ENCODE data around the gene SLC6A1.
A peak's percentile ranks its signal among the peaks of the same experiment; 100 is the strongest.

Gene SLC6A1

DNA sequence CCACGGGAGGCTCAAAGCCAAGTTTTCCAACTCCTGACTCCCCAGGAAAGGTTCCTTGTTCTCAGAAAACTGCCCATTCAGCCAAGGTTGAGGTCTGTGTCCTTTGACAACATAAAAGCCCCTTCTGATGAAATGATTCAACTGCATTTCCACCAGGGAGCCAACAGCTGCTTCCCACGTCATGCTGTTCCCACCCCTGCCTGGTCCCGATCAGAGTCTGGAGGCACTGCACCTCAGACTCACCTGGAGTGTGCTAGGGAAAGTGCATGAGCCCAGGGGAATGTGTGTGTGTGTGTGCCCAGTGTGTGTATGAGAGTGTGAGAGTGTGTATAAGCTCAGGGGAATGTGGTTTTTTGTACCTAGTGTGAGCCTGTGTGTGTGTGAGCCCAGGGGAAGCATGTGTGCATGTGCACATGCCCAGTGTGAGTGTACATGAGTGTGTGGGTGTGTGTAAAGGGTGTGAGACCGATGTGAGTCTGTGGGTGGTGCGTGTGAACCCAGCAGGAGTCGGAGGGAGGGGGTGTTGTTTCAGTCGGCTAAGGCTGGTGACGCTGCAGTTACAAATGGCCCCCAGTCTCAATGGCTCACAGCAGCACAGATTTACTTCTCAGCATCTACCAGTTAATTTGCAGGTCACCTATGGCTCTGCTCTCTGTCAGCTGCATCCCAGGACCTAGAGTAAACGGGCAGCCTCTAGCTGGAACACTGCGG, 20.3 kb upstream of the SLC6A1 start:
- DNase-seq, result no peak

DNA sequence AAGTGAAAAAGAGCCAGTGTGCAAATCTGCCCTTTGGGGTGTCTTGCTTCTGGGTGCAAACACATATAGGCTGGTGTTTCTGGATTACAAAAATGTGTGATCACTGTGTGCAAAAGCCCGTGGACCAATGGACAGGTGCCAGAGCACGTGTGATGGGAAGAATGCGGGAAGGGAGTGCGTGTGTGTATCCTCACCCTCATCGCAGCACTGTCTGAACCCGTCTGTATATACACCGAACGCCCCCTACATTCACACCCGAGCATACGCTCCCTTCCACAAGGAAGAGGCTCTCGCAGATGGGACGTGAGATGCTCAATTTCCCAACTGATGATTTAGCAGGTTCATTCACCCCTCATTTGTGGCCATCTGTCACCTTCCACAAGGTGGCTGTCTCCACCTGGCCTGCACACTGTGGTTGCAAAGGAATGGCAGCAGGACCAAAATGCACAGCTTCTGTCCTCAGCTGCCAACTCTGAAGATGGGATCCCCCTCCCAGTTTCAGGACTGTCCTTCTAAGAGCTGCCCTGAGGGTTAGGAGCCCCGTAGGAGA, 19.4 kb upstream of the SLC6A1 start:
- no peak for DNase-seq

- DNase-seq, result no peak
These were observed 18.4 kb upstream of the SLC6A1 start for GRCh38 chr3:10974131-10974530.

- no peak for DNase-seq
These were observed 17.7 kb upstream of the SLC6A1 start for GRCh38 chr3:10974746-10975375.

- DNase-seq, result no peak
These were observed 16.8 kb upstream of the SLC6A1 start for GRCh38 chr3:10975695-10976234.

DNA sequence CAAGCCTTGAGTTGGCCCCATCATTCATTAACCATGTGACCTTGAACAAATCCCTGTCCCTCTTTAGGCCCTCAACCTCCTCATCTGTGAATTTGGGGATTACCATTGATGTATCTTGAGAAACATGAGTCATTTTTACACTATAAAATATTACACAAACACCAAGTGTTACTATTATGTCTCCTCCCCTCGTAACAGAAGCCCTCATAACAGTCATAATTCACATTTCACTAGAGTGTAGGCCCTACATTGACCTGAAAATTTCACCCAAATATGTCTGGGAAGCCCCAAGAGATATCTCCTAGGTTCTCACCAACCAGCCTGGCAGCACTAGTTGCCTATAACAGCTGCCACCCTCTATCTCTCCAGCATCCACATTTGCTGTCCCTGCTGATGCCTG, 15.8 kb upstream of the SLC6A1 start:
- DNase-seq, result no peak

- no peak for DNase-seq
These were observed 14.5 kb upstream of the SLC6A1 start for GRCh38 chr3:10977892-10978510.

DNA sequence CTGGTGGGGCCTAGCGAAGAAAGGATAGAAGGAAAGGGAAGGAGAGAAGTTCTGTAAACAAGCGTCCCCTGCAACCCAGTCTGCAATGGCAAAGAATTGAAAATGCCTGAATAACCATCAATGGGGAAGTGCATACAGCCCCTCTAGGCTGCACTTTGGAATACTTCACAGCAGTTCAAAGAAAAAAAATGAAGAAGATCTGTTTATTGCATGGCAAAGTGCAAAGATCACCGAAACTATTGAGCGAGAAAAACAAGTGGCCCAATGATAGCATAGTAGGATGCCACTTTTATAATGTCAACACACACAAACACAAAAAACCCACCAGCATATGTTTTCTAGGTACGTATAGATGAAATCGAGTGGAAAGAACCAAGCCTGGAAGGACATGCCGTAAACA, 13.6 kb upstream of the SLC6A1 start:
- no peak for DNase-seq

GRCh38 chr3:10980312-10980711, 12.2 kb upstream of the SLC6A1 start:
- no peak for DNase-seq

DNA sequence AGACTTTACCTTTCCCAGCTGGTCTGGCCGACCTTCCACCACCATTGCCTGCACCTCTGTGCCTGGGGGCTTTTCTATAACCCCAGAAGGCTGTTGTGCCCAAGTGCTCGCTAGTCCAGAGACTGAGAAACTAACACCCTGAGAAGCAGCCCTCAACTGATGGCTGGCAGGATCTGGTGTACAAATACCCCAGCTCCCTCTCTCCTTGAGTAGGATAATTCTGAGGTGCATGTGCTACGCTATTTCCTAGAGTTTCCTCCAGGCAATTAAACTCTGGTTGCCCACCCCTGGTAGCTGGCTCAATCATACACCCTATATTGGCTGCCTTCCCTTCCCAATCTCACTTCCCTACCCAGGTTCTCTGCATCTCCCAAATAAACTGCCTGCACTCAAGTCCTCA, 11.5 kb upstream of the SLC6A1 start:
- DNase-seq, result no peak

GRCh38 chr3:10981961-10982360, 10.6 kb upstream of the SLC6A1 start:
- no peak for DNase-seq

- DNase-seq, result no peak
These were observed 9.8 kb upstream of the SLC6A1 start for GRCh38 chr3:10982782-10983181.

DNA sequence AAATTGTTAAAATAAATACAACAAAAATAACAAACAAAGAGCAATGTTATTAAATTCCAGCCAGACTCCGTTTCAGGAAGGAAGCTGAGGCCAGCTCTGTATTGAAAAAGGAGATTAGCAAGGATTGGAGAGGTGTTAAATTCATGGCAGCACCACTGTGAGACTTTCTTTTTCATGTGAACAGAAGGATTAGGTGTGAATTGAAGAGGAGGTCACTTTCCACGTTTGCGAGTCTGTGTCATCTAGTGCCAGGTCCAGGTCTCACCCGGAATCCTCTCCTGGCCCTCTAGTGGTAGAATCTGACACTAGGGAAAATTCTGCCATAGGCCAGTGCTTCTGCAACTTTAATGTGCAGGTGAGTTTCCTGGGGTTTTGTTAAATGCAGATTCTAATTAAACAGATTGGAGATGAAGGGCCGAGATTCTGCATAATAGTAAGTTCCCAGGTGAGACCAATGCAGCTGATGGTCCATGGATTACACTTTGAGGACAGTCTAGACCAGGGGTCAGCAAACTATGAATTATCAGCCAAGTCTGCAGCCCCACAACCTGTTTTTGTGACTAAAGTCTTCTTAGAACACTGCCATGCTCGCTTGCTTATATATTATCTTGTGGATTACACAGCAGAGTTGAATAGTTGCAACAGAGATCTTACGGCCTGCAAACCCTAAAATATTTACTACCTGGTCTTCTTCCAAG, 9.2 kb upstream of the SLC6A1 start:
- DNase-seq, result peak; percentile 59

- no peak for DNase-seq
These were observed 8.1 kb upstream of the SLC6A1 start for GRCh38 chr3:10984371-10984896.

- DNase-seq, result no peak
These were observed 7.4 kb upstream of the SLC6A1 start for GRCh38 chr3:10985181-10985580.

GRCh38 chr3:10986592-10986991, 6.0 kb upstream of the SLC6A1 start:
- DNase-seq, result no peak

DNA sequence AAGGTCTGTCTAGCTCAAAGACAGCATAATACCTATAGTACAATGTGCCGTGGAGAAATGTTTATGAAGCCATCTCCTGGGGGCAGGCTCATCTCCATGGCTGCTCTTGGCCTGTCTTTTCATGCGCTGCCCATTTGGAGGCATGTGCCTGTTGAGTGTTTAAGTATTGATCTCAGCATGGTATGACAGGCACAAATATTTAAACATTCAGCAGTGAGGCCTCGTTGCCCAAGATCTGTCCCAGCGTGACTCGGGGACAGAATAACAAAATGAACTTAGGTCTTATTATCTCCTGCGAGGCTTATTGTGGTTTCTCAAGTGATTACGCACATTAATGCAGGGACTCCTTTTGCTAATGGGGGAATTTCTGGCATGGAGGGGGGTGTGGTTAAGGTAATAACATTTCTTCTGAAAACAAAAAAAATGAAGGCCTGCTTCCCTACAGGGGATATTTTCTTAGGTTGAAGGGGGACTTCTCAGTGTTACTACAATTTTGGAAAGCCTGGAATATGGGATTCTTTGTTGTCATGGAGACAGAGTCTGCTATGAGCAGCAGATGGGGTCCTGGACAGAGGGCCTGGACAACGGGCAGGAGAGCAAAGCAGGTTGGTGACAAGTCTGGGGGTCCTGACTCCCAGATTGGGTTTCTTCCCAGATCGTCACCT, 4.4 kb upstream of the SLC6A1 start:
- DNase-seq, result no peak

DNA sequence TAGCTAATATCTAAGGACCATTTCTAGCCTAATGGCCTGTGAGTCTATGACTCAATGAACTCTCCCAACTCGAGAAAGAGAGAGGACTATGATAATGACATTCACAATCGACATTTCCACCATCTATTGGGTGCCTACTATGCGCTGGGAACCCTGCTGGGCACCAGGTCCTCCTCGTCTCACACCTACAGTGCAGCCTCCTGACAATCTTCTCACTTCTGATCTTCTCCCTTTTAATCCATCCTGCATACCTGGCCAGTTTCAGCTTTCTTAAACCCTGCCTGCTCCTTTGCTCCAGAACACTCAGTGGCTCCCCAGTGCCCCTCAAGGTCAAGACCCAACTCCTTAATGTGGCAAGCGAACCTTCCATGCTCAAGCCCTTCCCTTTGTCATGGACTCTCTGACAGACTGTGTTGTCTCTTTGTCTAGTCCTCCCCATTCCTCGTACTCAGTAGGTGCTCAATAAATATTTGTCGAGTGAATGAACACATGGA, 3.5 kb upstream of the SLC6A1 start:
- DNase-seq, result no peak

DNA sequence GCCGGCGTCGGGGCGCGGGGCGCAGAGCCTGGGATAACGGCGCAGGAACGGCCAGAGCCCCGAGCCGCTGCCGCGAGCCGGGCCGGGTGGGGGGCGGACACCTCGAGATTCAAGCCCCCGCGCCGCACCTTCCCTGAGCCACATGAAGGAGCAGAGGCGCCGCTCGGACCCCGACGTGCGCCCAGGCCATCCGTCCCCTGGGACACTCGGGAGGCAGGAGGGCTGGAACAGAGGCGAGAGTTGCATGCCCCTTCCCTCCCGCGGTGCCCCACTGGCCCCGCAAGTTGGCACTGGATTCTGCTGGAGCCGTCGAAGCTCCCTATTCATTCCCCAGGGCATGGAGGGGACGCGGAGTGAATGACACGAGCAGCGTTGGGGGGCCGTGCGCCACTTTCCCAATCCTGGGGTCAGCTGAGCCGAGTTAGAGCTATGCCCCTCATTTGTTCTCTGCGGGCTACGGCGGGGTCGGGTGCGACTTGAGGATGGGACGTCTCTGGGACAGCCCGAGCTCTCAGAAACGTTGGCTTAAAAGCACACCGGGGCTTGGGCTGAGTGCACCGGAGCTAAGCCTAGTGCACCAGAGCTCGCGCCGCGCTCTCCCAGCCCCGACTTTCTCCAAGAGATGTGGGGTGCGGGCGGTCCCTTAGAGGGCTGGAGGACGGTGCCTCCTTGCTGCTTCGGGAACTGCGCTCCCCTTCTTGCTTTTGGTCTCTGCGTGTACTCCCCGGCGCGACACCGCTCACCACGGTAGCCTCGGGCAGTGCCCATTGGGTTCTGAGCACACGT, 588 bp downstream of the SLC6A1 start:
- DNase-seq, result no peak

DNA sequence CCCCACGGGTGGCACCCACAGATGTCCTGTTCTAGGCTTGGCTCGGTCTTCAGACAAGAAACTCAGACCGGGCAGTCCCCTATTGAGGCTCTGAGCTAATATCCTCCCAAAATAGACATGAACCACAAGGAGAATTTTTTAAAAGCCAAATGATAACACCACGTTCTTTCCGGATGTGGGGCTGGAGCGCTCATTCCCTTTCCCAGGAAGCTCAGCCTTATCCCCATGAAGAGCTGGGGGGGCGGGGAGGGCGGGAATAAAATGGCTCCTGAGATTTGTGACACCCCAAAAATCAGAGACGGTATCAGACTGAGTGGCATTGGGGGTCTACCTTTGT, 1.1 kb downstream of the SLC6A1 start:
- no peak for DNase-seq

DNA sequence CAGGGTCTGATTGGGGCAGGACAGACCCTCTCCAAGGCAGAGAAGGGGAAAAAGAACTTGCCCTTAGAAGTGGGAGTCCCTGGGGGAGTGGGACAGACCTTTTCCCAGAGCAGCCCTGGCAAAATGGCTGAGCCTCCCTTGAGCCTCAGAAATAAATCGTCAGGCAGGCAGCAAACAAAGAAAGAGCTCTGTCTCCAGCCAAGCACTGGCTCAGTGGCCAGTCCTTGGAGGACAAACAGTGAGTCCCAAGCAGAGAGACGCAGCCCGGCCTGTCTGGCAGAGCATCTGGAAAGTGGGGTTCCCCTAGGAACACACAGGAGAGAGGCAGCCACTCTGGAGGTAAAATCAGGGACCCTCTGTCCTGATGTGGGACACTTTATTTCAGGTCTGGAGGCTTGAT, 1.8 kb downstream of the SLC6A1 start:
- no peak for DNase-seq

GRCh38 chr3:10995871-10996270, 3.3 kb downstream of the SLC6A1 start:
- DNase-seq, result no peak

Measured in hematopoietic multipotent progenitor cell treated with erythropoietin and hydrocortisone succinate and interleukin-3 and kit ligand, for 4 days (in vitro differentiated cells).